GM15510 (cell line): ENCODE measurements around the gene SH3GL1.
A peak's percentile ranks its signal among the peaks of the same experiment; 100 is the strongest.

ENCODE experiments used
- POLR2A ChIP-seq: IDR thresholded peaks from 3 replicates; pipeline ENCODE4 v1.6.1; 2011; ENCODE audit warnings: borderline replicate concordance; ENCODE audit not compliant: insufficient read length; ENCODE audit errors: extremely low read depth

The SH3GL1 gene

GRCh38 chr19:4360081-4360569, 40.2 kb downstream of the SH3GL1 start:
- TF ChIP-seq POLR2A: no peak

GRCh38 chr19:4359627-4360000, 40.7 kb downstream of the SH3GL1 start:
- TF ChIP-seq POLR2A: no peak

DNA sequence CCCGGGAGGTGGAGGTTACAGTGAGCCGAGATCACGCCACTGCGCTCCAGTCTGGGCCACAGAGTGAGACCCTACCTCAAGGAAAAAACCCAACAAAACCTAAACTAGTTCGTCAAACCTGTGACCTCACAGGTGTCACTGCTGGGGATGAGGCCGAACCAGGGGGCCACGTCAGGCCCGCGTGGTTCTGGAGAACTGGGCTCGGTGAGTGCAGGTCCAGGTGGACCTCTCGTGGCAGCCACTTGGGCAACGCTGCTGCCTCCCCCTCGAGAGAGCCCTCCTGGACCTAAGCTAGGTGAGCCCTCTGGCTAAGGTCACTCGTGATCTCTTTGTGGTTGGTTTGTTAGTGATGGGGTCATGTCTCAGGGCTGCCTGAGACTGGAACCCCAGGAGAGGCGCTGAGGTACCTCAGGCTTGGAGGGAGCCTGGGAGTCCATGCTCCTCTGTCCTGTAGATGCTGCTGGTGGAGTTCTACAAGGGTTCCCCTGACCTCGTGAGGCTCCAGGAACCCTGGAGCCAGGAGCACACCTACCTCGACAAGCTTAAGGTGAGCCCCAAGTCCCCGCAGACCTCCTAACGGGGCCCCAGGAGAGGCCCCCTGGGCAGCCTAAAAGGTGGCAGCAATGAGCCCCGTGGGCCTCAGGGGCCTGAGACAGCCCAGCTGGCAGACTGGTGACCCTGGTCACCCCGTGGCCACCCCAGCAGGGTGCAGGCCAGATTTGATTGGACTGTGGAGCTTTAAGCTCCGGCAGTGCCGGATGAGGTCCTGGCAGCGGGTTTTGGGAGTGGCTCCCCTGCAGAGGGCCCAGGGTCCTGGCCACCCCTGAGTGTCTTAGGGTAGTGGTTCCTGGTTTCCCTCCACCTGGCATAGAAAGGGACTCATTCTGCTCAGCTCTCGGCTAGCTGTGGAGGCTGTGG, 41.4 kb downstream of the SH3GL1 start:
- TF ChIP-seq POLR2A: no peak

DNA sequence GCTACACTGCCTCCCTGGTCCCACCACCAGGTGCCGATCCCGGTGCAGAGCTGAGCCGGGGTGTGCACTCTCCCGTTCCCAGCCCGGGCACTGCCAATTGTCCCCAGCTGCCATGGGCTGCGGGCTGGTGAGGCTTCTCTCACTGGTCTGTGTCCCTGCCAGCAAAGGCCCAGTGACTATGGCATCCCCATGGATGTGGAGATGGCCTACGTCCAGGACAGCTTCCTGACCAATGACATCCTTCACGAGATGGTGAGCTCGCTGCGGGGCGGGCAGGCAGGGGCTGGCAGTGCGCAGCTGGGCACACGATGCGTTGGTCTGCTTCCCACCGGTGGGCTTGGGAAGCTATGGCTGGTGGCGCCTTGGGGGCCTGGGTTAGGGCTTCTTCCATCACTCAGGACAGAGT, 42.4 kb downstream of the SH3GL1 start:
- no peak for TF ChIP-seq POLR2A

DNA sequence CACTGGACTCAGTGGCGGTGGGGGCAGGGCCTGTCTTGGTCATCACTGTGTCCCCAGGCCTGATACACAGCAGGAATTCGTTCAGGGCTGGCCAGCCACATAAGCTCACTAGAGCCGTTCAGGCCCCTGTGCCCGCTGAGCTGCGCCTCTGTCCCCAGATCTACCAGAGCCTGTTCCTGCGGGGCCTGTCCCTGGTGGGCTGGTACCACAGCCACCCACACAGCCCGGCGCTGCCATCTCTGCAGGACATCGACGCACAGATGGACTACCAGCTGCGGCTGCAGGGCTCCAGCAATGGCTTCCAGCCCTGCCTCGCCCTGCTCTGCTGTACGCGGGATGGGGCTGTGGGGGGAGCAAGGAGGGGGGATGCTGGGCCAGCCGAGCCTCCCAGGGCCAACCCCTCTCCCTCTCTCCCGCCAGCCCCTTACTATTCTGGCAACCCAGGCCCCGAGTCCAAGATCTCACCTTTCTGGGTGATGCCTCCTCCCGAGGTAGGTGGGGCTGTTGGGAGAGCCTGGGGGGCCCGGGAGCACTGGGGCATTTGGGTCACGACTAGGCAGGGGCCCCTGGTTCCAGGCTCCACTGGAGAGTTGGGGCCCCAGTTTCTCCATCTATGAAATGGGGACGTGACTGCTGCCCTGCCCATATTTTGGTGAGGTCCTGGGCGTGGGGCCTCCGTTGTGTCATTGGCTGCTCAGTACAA, 43.1 kb downstream of the SH3GL1 start:
- no peak for TF ChIP-seq POLR2A

GRCh38 chr19:4354897-4355296, 45.5 kb downstream of the SH3GL1 start:
- no peak for TF ChIP-seq POLR2A

- TF ChIP-seq POLR2A: no peak
These were observed 46.1 kb downstream of the SH3GL1 start for GRCh38 chr19:4354282-4354681.

- no peak for TF ChIP-seq POLR2A
These were observed 47.6 kb downstream of the SH3GL1 start for GRCh38 chr19:4352701-4353121.

DNA sequence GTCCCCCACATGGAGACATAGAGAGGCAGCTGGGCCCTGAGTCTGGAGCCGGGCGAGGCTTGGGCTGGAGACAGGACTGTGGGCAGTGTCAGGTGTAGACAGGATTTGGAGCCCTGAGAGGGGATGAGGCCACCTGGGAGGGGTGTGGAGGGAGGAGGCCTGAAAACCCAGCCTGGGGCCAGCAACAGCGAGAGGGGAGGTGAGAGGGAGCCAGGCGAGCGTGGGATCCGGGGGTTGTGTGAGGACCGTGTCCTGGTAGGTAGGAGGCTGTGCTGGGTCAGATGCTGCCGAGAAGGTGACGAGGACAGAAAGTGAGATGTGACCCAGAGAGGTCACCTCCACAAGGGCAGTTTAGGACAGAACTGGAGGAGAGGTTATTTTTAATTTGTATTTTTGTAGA, 49.6 kb downstream of the SH3GL1 start:
- no peak for TF ChIP-seq POLR2A

- no peak for TF ChIP-seq POLR2A
These were observed 50.2 kb downstream of the SH3GL1 start for GRCh38 chr19:4350111-4350510.

DNA sequence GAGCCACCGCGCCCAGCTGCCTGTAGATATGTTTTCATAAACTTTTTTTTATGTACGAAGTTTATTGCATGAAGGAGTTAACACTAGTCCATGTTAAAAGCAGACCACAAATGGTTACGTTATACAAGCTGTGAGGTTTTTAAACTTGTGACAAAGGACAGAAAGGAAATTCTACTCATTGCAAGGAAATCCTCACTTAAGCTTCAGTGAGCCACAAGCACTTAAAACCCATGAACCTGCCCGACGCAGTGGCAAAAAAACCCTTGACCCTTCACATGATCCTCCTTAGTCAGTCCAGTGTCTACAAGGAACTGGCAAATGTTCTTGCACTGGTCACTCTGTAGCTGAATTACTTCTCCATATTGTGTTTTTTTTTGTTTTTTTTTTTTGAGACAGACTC, 52.8 kb downstream of the SH3GL1 start:
- TF ChIP-seq POLR2A: no peak

- TF ChIP-seq POLR2A: no peak
These were observed 54.3 kb downstream of the SH3GL1 start for GRCh38 chr19:4346020-4346383.

DNA sequence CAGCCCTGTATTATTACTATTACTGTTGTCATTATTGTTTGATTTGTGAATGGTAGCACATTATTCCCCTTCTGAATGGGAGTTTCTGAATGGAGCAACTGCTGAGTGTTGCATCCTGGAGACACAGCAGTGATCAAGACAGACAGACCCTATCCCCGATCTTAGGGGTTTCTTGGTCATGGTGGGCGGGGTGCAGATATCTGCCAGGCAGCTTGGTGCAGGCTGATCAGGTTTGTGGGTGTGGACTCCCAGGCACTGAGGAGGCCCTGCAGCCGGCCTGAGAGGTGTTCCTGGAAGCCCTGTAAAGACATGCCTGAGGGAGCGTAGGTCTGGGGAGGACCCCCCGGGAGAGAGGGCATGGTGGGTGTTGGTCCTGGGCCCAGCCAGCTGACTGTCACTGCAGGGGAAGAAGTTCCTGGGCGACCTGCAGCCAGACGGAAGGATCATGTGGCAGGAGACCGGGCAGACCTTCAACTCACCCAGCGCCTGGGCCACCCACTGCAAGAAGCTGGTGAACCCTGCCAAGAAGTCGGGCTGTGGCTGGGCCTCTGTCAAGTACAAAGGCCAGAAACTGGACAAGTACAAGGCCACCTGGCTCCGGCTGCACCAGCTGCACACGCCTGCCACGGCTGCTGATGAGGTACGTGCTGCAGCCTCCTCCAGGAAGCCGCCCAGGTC, 54.9 kb downstream of the SH3GL1 start:
- TF ChIP-seq POLR2A: no peak

GRCh38 chr19:4343370-4344307, 56.7 kb downstream of the SH3GL1 start, which contains the start of gene MPND:
MPND (plus strand) TSS chr19:4343562; CDS start chr19:4343594, 32 bp downstream.
- TF ChIP-seq POLR2A: peak; percentile 44
